Astrocyte of the spinal cord (primary cell): ENCODE results near the gene PLD5.

ENCODE experiments used
- DNase-seq: peaks from one replicate; pipeline ENCODE4 v3.0.0; 2011; ENCODE audit warnings: low read depth, low spot score
- H3K4me3 ChIP-seq: 2 replicates; pipeline ENCODE4 v1.5.1; 2011; ENCODE audit warnings: low read depth, mild to moderate bottlenecking, low read length, moderate library complexity
- in situ Hi-C: cut with HindIII; loops from 2 replicates; pipeline ENCODE4 v1.10.0; 2017; ENCODE audit warnings: low sequenced_read_pairs
- TF ChIP-seq, protein P1 (sequence below): IDR thresholded peaks from 2 replicates; pipeline ENCODE4 v1.5.1; 2012; ENCODE audit warnings: low read depth, mild to moderate bottlenecking, low read length, inconsistent platforms

PLD5 gene

DNA sequence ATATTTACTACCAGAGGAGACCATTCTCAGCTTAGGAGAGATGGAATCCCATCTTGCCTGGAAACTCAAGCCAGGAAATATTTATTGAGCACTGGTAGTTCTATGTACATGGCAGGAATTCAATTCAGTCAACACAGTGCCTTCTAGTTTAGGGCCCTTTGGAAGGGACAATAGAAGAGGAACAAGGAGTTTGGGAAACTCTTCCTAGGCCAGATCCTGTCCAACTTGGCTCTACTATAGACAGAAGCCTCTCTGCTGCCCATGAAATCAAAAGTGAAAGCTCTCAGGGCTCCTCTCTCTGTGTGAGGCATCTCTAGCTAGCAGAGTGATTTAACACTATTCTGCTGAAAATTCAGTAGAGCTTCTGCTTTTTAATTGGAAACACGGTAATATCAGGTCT lies 281.0 kb downstream of the PLD5 start:
- H3K4me3 ChIP-seq: no peak overlapping the region
- in situ Hi-C loops: no loop called here
- TF ChIP-seq, protein P1, sequence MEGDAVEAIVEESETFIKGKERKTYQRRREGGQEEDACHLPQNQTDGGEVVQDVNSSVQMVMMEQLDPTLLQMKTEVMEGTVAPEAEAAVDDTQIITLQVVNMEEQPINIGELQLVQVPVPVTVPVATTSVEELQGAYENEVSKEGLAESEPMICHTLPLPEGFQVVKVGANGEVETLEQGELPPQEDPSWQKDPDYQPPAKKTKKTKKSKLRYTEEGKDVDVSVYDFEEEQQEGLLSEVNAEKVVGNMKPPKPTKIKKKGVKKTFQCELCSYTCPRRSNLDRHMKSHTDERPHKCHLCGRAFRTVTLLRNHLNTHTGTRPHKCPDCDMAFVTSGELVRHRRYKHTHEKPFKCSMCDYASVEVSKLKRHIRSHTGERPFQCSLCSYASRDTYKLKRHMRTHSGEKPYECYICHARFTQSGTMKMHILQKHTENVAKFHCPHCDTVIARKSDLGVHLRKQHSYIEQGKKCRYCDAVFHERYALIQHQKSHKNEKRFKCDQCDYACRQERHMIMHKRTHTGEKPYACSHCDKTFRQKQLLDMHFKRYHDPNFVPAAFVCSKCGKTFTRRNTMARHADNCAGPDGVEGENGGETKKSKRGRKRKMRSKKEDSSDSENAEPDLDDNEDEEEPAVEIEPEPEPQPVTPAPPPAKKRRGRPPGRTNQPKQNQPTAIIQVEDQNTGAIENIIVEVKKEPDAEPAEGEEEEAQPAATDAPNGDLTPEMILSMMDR: no peak
- DNase-seq: no peak

DNA sequence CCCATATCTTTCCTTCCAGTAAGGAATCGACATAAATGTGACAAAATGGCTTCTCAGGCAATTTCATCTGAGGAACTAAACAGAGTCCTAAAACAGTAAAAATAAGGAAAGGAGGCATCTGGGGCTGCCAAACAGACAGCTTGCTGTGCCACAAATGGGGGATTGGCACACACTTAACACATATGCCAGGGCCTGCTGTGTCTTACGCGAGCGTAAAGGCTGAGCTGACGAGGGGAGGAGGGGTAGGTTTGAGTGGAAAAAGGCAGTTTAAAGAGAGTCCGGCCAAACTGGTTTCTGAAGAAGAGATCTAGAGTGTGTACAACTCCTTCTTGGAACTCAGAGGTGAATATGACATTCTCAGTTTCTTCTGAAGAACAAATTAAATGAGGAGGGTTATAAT lies 281.5 kb downstream of the PLD5 start:
- in situ Hi-C loops: no loop called here
- no peak for DNase-seq
- H3K4me3 ChIP-seq: no peak overlapping the region
- TF ChIP-seq, protein P1: no peak

DNA sequence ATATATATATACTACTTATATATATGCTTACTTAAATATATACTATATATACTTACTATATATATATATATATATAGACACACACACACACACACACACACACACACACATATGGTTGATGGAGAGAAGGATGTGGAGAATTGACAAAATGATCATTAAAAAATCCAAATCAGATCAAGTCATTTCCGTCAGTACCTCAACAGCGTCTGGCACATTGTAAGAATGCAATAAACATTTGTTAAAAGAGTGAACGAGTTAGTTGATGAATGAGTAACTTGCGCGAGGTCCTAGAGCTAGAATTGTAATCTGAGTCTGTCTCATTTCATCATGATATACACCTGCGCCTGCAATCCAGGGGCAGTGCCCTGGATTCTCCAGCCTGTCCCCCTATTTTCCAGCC lies 282.6 kb downstream of the PLD5 start:
- in situ Hi-C loops: no loop called here
- DNase-seq: no peak
- H3K4me3 ChIP-seq: no peak overlapping the region
- TF ChIP-seq, protein P1: no peak

DNA sequence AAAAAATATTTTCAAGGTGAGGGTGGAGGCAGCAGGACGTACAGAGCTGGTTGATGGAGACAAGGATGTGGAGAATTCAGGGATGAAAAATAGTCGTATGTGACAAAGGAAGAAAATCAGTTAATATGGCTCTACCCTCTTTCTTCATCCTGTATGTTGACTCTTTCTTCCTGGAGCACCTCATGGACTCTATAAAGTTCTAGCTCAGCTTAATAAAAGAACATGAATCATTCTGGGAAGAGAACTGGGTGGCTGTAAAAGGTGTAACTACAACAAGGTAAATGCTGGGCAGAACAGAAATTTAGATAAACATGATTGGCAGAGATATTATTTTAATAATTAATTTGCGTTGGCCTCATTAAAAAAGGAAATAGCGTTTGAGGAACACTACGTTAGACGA lies 283.8 kb downstream of the PLD5 start:
- TF ChIP-seq, protein P1: no peak
- in situ Hi-C loops: no loop called here
- no peak for DNase-seq
- no peak overlapping the region for H3K4me3 ChIP-seq

DNA sequence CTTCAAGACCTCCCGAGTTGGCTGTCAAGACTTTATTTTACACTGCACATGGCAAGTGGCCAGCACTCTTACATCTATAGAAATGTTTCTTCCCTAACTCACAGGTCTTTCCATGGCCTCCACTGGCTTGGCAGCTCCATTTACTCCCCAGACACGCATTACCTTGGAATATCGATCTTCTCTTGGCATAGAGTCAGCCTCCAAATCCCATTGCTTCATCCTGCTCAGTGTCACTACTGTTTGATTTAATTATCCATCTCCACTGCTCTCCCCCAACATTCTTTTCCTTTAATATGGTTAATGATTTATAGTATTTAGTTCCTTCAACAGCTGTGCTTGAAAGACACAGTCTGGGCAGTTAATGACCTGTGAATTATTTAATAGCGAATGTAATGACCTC lies 284.4 kb downstream of the PLD5 start:
- TF ChIP-seq, protein P1: no peak
- DNase-seq: no peak
- in situ Hi-C loops: no loop called here
- no peak overlapping the region for H3K4me3 ChIP-seq

DNA sequence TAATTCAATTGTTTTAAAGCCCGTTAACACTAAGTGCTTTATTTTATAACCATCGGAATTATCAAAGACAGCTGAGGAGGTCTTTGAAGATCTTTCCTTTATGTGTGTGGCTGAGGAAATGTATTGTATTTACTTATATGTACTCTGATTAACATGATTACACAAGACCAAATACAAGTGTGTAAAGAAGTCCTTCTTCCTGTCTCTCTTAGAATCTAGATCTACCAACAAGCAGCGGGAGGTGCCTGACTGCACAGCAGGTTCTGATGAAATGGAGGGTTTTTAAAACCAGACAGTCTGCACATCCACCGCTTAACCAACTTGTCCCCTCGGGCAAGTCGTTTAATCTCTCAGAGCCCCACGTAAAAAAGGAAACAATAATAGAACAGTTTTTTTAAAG lies 285.1 kb downstream of the PLD5 start:
- H3K4me3 ChIP-seq: no peak overlapping the region
- no peak for DNase-seq
- TF ChIP-seq, protein P1: no peak
- in situ Hi-C loops: no loop called here

DNA sequence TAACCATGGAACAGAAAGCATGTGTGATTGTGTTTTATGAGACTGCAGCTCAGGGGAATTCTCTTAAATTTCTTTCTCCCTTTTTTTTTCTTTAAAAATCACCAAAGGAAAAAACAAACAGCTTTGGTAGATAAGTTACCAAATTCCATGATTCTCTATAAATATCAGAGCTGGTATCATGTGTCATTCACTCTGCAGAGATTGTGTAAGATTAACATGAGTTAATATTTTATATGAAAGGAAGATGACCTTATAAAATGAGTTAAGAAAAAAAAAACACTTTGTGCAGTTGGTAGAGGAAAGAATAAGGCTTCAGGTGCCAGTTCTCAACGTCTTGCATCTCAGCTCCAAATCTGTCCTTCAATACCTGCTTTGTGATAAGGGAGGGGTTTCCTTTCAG lies 287.4 kb downstream of the PLD5 start:
- in situ Hi-C loops: no loop called here
- H3K4me3 ChIP-seq: no peak overlapping the region
- TF ChIP-seq, protein P1: no peak
- DNase-seq: no peak
